Liver (tissue), 9 donors: ENCODE measurements around the gene XPR1. TPM values are rescaled to one million over a fixed set of nuclear protein-coding genes. Genes with fewer than 3 reads are reported as not detected.

Experiments used
- DNase-seq: peaks from one replicate; pipeline ENCODE4 v3.0.0-alpha.2; 2017; ENCODE audit warnings: low spot score
- H3K27ac ChIP-seq, 2 donors: one replicate each; pipeline ENCODE4 v1.7.0; 2013; ENCODE audit warnings: inconsistent platforms in 2 of 2, low read length in 2 of 2, control low read depth in 1 of 2, low read depth in 1 of 2, mild to moderate bottlenecking in 1 of 2
- H3K27me3 ChIP-seq, 4 donors: one replicate each; pipeline versions ENCODE4 v1.6.1 to v1.7.0; 2013; ENCODE audit warnings: low read length in 3 of 4, inconsistent platforms in 1 of 4, mild to moderate bottlenecking in 1 of 4, moderate library complexity in 1 of 4; ENCODE audit not compliant: control insufficient read depth in 4 of 4, insufficient read depth in 4 of 4
- H3K36me3 ChIP-seq, 4 donors: one replicate each; pipeline versions ENCODE4 v1.6.1 to v1.7.0; 2013; ENCODE audit warnings: low read length in 3 of 4, mild to moderate bottlenecking in 3 of 4, low read depth in 1 of 4, moderate library complexity in 1 of 4; ENCODE audit not compliant: control insufficient read depth in 4 of 4, insufficient read depth in 3 of 4
- H3K4me1 ChIP-seq, 4 donors: one replicate each; pipeline versions ENCODE4 v1.6.1 to v1.7.0; 2013; ENCODE audit warnings: low read length in 3 of 4, mild to moderate bottlenecking in 3 of 4, moderate library complexity in 1 of 4; ENCODE audit not compliant: control insufficient read depth in 4 of 4, insufficient read depth in 4 of 4
- H3K4me3 ChIP-seq, 3 donors: one replicate each; pipeline versions ENCODE4 v1.6.1 to v1.7.0; 2013; ENCODE audit warnings: low read length in 3 of 3, control low read depth in 1 of 3, low read depth in 1 of 3, mild to moderate bottlenecking in 1 of 3
- H3K9ac ChIP-seq, 2 donors: one replicate each; pipeline ENCODE4 v1.7.0; 2013; ENCODE audit warnings: low read length in 2 of 2, mild to moderate bottlenecking in 2 of 2, moderate library complexity in 2 of 2, control low read depth in 1 of 2, low read depth in 1 of 2
- H3K9me3 ChIP-seq, 4 donors: one replicate each; pipeline versions ENCODE4 v1.6.1 to v1.7.0; 2013; ENCODE audit warnings: low read length in 3 of 4; ENCODE audit not compliant: control insufficient read depth in 4 of 4
- EGR1 ChIP-seq, 2 donors: IDR thresholded peaks; 2 replicates each; pipeline ENCODE4 v1.6.1; 2016 to 2018; ENCODE audit warnings: antibody characterized with exemption in 2 of 2, low read depth in 2 of 2
- FOXA1 ChIP-seq: IDR thresholded peaks from 2 replicates; pipeline ENCODE4 v1.6.1; 2016; ENCODE audit warnings: antibody characterized with exemption
- FOXA2 ChIP-seq: IDR thresholded peaks from 2 replicates; pipeline ENCODE4 v1.6.1; 2016; ENCODE audit warnings: antibody characterized with exemption
- GABPA ChIP-seq, 2 donors: IDR thresholded peaks in 1 of 2; conservative IDR thresholded peaks in 1 of 2; 2 replicates each; pipeline ENCODE4 v1.6.1; 2016; ENCODE audit warnings: antibody characterized with exemption in 2 of 2, mild to moderate bottlenecking in 1 of 2, moderate library complexity in 1 of 2
- HNF4A ChIP-seq, 2 donors: conservative IDR thresholded peaks; 2 replicates each; pipeline ENCODE4 v1.6.1; 2016; ENCODE audit warnings: antibody characterized with exemption in 2 of 2, mild to moderate bottlenecking in 2 of 2
- HNF4G ChIP-seq: IDR thresholded peaks from 2 replicates; pipeline ENCODE4 v1.6.1; 2016; ENCODE audit warnings: antibody characterized with exemption
- JUND ChIP-seq, 2 donors: IDR thresholded peaks; 2 replicates each; pipeline ENCODE4 v1.6.1; 2016; ENCODE audit warnings: antibody characterized with exemption in 2 of 2
- MAX ChIP-seq: IDR thresholded peaks from 2 replicates; pipeline ENCODE4 v1.6.1; 2016; ENCODE audit warnings: antibody characterized with exemption
- NR2F2 ChIP-seq: IDR thresholded peaks from 2 replicates; pipeline ENCODE4 v1.6.1; 2016; ENCODE audit warnings: antibody characterized with exemption
- RAD21 ChIP-seq, 2 donors: IDR thresholded peaks; 2 replicates each; pipeline ENCODE4 v1.6.1; 2016; ENCODE audit warnings: antibody characterized with exemption in 2 of 2, mild to moderate bottlenecking in 2 of 2
- REST ChIP-seq: IDR thresholded peaks from 2 replicates; pipeline ENCODE4 v1.6.1; 2016; ENCODE audit warnings: antibody characterized with exemption, mild to moderate bottlenecking
- RXRA ChIP-seq, 2 donors: IDR thresholded peaks; 2 replicates each; pipeline ENCODE4 v1.6.1; 2017 to 2018; ENCODE audit warnings: antibody characterized with exemption in 2 of 2, mild to moderate bottlenecking in 1 of 2
- SP1 ChIP-seq: IDR thresholded peaks from 2 replicates; pipeline ENCODE4 v1.6.1; 2018; ENCODE audit warnings: antibody characterized with exemption, mild to moderate bottlenecking
- TAF1 ChIP-seq: conservative IDR thresholded peaks from 2 replicates; pipeline ENCODE4 v1.6.1; 2016; ENCODE audit warnings: antibody characterized with exemption, mild to moderate bottlenecking
- YY1 ChIP-seq: IDR thresholded peaks from 2 replicates; pipeline ENCODE4 v1.6.1; 2016; ENCODE audit warnings: antibody characterized with exemption, mild to moderate bottlenecking
- WGBS: extraction: QIAGEN DNeasy Blood & Tissue Kit; methylation state at CpG from one replicate; pipeline ENCODE4 v1.1.7; 2013; 5-methylcytosine and 5-hydroxymethylcytosine counted together
- polyA plus RNA-seq, 2 donors: library from polyadenylated mRNA; stranded (reverse) in 1 of 2; unstranded in 1 of 2; fragments of 200-250 nt in 1 of 2; fragments of >200 nt in 1 of 2; fragmentation: Nextera tagmentation in 1 of 2; extraction: Ambion mirVana in 1 of 2; gene quantifications; one replicate each; pipeline versions ENCODE4 v1.2.1 to v1.2.3, GENCODE V29; 2013 to 2015
- total RNA-seq, 2 donors: library from RNA; depleted of rRNA; stranded (reverse); fragments of >200 nt; gene quantifications; one replicate each; pipeline ENCODE4 v1.2.3, GENCODE V29; 2014
- TF ChIP-seq, protein P1 (sequence below): IDR thresholded peaks from 2 replicates; pipeline ENCODE4 v1.6.1; 2016; ENCODE audit warnings: antibody characterized with exemption
- TF ChIP-seq, protein P2 (sequence below): fragments of 150-350 bp; IDR thresholded peaks from 2 replicates; pipeline ENCODE4 v1.5.1; 2017; ENCODE audit warnings: improper control_type of control experiment, low read depth, low read length; ENCODE audit not compliant: missing input control
- donor health status: healthy.
- donor health status: healthy.
- donor health status: healthy.
- donor health status: healthy.
- donor health status: healthy.

XPR1 gene
- total and polyA plus RNA-seq, 4 donors, result 1.8 to 14.3 (median 5.9) TPM

- TF ChIP-seq, protein P1, sequence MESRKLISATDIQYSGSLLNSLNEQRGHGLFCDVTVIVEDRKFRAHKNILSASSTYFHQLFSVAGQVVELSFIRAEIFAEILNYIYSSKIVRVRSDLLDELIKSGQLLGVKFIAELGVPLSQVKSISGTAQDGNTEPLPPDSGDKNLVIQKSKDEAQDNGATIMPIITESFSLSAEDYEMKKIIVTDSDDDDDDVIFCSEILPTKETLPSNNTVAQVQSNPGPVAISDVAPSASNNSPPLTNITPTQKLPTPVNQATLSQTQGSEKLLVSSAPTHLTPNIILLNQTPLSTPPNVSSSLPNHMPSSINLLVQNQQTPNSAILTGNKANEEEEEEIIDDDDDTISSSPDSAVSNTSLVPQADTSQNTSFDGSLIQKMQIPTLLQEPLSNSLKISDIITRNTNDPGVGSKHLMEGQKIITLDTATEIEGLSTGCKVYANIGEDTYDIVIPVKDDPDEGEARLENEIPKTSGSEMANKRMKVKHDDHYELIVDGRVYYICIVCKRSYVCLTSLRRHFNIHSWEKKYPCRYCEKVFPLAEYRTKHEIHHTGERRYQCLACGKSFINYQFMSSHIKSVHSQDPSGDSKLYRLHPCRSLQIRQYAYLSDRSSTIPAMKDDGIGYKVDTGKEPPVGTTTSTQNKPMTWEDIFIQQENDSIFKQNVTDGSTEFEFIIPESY, result no peak
- TF ChIP-seq HNF4A (conservative IDR thresholded peaks at IDR 0.05), result no peak
- no peak for TF ChIP-seq FOXA1
- TF ChIP-seq, protein P2, sequence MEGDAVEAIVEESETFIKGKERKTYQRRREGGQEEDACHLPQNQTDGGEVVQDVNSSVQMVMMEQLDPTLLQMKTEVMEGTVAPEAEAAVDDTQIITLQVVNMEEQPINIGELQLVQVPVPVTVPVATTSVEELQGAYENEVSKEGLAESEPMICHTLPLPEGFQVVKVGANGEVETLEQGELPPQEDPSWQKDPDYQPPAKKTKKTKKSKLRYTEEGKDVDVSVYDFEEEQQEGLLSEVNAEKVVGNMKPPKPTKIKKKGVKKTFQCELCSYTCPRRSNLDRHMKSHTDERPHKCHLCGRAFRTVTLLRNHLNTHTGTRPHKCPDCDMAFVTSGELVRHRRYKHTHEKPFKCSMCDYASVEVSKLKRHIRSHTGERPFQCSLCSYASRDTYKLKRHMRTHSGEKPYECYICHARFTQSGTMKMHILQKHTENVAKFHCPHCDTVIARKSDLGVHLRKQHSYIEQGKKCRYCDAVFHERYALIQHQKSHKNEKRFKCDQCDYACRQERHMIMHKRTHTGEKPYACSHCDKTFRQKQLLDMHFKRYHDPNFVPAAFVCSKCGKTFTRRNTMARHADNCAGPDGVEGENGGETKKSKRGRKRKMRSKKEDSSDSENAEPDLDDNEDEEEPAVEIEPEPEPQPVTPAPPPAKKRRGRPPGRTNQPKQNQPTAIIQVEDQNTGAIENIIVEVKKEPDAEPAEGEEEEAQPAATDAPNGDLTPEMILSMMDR, result no peak
- TF ChIP-seq SP1, result no peak
These were observed 43.0 kb downstream of the XPR1 start (continued) for GRCh38 chr1:180674603-180675530.

GRCh38 chr1:180675586-180675985 lies 43.8 kb downstream of the XPR1 start:
- H3K4me3 ChIP-seq, result no peak overlapping the region
- DNase-seq, result no peak
- no peaks in the 10 kb centered on the region for H3K36me3 ChIP-seq
- no peaks in the 10 kb centered on the region for H3K27me3 ChIP-seq
- no peak overlapping the region for H3K9ac ChIP-seq
- no peak overlapping the region for H3K27ac ChIP-seq
- 96% methylated on average over 2 of the region's 2 CpGs for WGBS
- H3K9me3 ChIP-seq, result peaks cover 0 to 2% (median 0%) of the 10 kb centered on the region in 4 donors
- TF ChIP-seq, protein P1, result no peak
- TF ChIP-seq EGR1 (IDR thresholded peaks at IDR 0.05; ENCODE audit: low read depth in 2 of 2) (no peak), REST (no peak), RXRA (IDR thresholded peaks at IDR 0.05) (no peak), RAD21 (IDR thresholded peaks at IDR 0.05) (no peak), YY1 (no peak), SP1 (no peak), MAX (no peak), HNF4A (conservative IDR thresholded peaks at IDR 0.05) (no peak), HNF4G (no peak), GABPA (IDR thresholded peaks at IDR 0.05 in 1 of 2, conservative IDR thresholded peaks at IDR 0.05 in 1 of 2) (no peak), NR2F2 (no peak), FOXA1 (no peak), TAF1 (no peak), FOXA2 (no peak), JUND (IDR thresholded peaks at IDR 0.05) (no peak)
- TF ChIP-seq, protein P2, result no peak
- no peaks in the 10 kb centered on the region for H3K4me1 ChIP-seq
